Lung microvascular endothelial cell (primary cell): ENCODE measurements around the gene EREG. TPM values are rescaled to one million over a fixed set of nuclear protein-coding genes. Genes with fewer than 3 reads are reported as not detected.
A peak's percentile ranks its signal among the peaks of the same experiment; 100 is the strongest.

Experiments
- DNase-seq, 2 donors: peaks; one replicate each; pipeline versions ENCODE4 v3.0.0 to v3.0.0-alpha.2; 2010; ENCODE audit warnings: low read depth in 2 of 2
- total RNA-seq: library from RNA; depleted of rRNA; stranded (reverse); fragments of >200 nt; gene quantifications from 2 replicates; pipeline ENCODE4 v1.2.1, GENCODE V29; 2014

Gene EREG
- total RNA-seq, 1 donor from 2014 or later, result not detected

DNA sequence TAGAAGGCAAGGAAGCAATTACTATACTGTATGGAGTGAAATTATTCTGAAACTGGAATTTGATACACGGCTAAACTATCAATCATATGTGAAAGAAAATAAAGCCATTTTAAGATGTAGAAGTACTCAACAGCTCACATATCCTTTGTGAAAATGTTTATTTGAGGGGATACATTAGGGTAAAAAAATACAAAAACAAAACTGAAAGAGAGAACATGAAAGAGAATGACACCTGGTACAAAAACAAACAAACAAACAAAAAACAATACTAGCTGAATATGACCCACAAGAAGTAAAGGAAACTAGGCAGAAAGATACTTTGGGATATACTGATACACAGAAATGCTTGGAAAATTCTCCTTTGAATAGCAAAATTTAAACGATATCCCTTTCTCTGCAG, 59.2 kb downstream of the EREG start:
- no peak for DNase-seq

DNA sequence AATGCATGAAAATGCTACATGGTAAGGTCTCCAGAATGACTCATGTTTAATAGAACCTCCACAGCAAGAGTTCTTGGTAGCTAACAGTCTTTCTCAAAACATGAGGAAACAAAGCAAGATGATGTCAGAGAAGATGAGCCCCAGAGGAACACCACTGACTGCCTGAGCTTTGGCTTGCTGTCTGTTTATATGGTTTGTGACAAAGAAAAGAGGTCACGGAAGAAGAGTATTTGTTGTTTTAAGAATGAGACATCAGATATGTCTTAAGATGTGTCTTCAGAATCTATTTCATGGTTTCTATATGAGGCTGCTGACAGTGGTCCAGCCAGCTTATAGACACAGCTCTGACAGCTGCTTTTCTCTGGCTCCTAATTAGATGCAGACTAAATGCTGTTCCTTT, 61.2 kb downstream of the EREG start:
- peak in 1 of 2 donors; percentile 64 for DNase-seq

DNA sequence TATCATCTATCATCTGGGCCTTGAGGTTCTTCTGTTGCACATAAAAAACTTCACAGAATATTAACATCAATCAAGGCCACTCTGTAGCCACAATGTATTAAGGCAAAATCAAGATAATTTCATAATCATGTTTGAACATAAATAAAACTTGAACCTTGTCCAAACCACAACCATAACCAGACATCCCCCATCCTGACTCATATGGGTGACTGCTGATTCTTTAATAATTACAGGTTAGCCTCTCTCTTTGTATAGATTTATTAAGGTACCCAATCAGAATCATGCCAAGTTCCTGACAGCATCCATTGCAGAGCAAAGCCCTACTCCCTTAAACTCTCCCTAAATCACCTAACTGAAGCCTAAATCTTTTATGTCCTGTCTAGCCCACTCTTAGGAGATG, 63.3 kb downstream of the EREG start:
- DNase-seq, result peak in 1 of 2 donors; percentile 64

DNA sequence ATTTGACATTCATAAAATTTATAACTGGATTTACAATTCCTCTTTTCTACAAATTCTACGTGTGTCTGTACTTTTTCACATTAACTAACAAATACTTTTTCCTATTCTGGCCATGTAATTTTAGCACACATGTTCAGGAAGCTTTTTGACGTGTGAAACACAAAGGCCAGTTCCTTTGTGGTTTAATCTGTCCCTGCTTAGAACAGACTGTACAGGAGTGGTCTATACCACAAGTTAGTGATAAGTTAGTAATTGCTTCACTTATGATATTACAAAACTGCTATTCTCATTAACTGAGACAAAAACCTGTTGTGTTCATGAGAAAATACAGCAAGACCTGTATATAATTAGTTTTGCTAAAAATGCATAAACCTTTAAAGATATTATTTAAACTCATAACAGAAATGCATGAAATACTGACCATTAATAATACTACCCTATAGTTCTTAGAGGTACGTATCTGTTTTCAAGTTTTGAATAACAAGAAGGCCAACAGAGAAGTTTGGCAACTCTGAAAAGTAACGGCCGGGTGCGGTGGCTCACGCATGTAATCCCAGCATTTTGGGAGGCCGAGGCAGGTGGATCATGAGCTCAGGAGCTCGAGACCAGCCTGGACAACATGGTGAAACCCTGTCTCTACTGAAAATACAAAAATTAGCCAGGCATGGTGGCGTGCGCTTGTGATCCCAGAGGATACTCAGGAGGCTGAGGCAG, 66.3 kb downstream of the EREG start:
- peak; percentile 63 to 92 for DNase-seq

DNA sequence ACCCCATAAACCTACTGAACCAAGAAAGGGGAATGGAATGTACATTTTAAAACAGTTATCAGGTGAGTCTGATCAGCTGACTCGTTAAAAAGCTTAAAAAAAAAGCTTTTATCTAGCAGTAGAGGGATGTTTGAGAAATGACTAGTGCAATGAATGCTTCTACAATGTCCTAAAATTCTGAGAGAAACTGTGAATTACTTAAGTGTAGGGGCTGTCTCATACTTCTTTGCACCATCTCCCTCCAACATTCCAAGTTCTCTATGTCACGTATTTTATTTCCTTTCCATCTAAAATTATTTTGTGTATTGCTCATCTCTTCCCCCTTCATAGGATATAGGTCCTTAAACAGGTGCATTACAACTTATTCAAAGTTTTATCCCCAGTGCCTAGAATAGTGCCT, 68.1 kb downstream of the EREG start:
- DNase-seq, result no peak

DNA sequence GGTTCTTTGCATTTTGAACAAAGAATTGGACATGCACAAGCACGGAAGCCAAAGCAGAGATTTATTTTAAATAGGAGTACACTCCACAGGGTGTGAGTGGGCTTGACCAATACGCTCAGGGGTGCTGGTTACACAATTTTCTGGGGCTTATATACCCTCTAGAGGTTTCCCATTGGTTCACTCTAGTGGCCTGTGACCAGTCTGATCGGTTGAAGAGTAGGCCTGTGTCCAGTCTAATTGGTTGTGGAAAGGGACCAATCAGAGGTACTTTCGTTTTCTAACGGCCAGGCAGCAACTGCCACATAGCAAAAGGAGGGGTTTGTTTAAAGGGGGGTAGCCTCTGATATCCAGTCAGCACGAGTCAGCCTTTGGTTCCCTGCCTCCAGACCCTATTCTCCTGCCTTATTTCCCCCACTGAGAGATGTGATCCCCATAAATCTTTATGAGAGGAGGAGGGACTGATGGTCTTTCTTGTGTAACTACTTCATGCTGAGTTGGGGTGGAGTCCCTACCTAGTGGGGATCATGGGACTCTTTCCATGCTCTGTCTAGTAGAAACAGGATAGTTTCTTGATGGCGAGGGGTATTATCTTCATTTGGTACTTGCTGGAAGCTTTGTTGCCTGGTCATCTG, 68.7 kb downstream of the EREG start:
- no peak for DNase-seq

DNA sequence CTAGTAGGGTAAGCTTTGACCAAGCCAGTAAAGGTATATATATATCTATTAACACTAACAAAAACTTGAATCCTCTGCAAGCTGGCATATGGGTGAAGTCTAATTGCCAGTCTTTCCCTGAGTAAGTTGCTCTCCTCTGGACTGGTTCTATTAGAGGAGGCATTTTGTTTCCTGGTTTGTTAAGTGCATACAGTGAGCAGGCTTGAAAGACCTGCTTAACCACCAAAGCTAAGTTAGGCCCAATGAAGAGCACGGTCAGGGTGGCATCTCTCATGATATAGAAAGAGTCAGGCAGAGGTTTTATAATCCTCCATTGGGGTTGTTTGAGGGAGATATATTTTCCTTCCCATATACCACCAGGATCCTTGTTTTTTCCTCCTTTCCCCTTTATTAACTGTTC, 70.4 kb downstream of the EREG start:
- DNase-seq, result no peak

DNA sequence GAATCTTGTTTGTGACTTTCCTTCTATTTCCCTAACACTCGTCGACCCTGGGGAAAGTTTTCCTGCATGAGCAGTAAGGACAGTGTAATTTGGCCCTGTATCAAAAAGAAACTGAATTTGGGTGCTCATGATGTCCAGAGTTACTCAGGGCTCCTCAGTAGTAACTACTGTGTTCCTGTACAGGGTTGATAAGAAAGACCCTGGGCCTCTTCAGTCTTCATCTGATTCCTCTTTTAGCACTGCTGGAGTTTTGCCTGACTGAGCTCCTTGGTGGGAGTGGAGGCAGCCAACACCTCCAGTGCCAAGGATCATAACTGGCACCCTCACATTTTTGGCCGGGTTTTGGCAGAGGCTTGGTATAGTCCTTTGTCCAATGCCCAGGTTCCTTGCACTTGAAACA, 72.9 kb downstream of the EREG start:
- no peak for DNase-seq

Other genes starting within 250 kb of the EREG start
- gene MTHFD2L, start 207.0 kb upstream of the EREG start, total RNA-seq, result 12.4 and 21.4 TPM in 2 replicates
- gene EPGN, start 56.7 kb upstream of the EREG start, total RNA-seq, result under 0.01 TPM in 1 of 2 replicates, not detected in the other
- gene AREG, start 80.0 kb downstream of the EREG start, total RNA-seq, result under 0.01 and 0.22 TPM in 2 replicates